HG02798 (cell line): ENCODE measurements around the gene LILRA5.
"Not testable (repeated sequence)": the region's sequence is repeated elsewhere in the genome, so short reads cannot be mapped to it uniquely, and the experiment has no call there.

Experiments used
- ATAC-seq: cut with Tn5 transposase; IDR thresholded peaks from one replicate; pipeline ENCODE4 v1.9.1; 2021; ENCODE audit warnings: mild to moderate bottlenecking; ENCODE audit not compliant: unreplicated experiment, poor library complexity

Gene LILRA5

GRCh38 chr19:54307389-54308020 lies 5.5 kb downstream of the LILRA5 start:
- no peak for ATAC-seq

- ATAC-seq = no peak
These were observed 7.8 kb downstream of the LILRA5 start for GRCh38 chr19:54305141-54305540.

GRCh38 chr19:54302257-54302656 lies 10.7 kb downstream of the LILRA5 start:
- ATAC-seq = no peak

- ATAC-seq = no peak
These were observed 13.5 kb downstream of the LILRA5 start for GRCh38 chr19:54299515-54299914.

GRCh38 chr19:54299126-54299498 lies 13.9 kb downstream of the LILRA5 start:
- no peak for ATAC-seq

- no peak for ATAC-seq
These were observed 14.4 kb downstream of the LILRA5 start for GRCh38 chr19:54298357-54299125.

GRCh38 chr19:54297759-54298305 lies 15.1 kb downstream of the LILRA5 start:
- no peak for ATAC-seq

- no peak for ATAC-seq
These were observed 18.4 kb downstream of the LILRA5 start for GRCh38 chr19:54294539-54294938.

GRCh38 chr19:54289160-54289559 lies 23.8 kb downstream of the LILRA5 start:
- ATAC-seq = not testable (repeated sequence)

- ATAC-seq = no peak
These were observed 25.5 kb downstream of the LILRA5 start for GRCh38 chr19:54287456-54287855.

GRCh38 chr19:54286283-54286682 lies 26.7 kb downstream of the LILRA5 start:
- ATAC-seq = not testable (repeated sequence)

GRCh38 chr19:54285427-54286056 lies 27.4 kb downstream of the LILRA5 start:
- ATAC-seq = not testable (repeated sequence)

GRCh38 chr19:54282686-54283470 lies 30.1 kb downstream of the LILRA5 start:
- no peak for ATAC-seq

- not testable (repeated sequence) for ATAC-seq
These were observed 31.3 kb downstream of the LILRA5 start for GRCh38 chr19:54281729-54282075.

- ATAC-seq = no peak
These were observed 31.8 kb downstream of the LILRA5 start, which contains the start of gene LILRB2 for GRCh38 chr19:54281007-54281728. LILRB2 (minus strand) TSS chr19:54281110; CDS start chr19:54280496, 614 bp downstream.

GRCh38 chr19:54280441-54280840 lies 32.5 kb downstream of the LILRA5 start:
- ATAC-seq = not testable (repeated sequence)

- ATAC-seq = not testable (repeated sequence)
These were observed 32.9 kb downstream of the LILRA5 start for GRCh38 chr19:54280025-54280424.

- ATAC-seq = no peak
These were observed 33.5 kb downstream of the LILRA5 start for GRCh38 chr19:54279406-54279962.

- ATAC-seq = not testable (repeated sequence)
These were observed 34.3 kb downstream of the LILRA5 start for GRCh38 chr19:54278571-54279195.
